ENCODE results near the gene WASL.

- no peak for TF ChIP-seq CTCF (IDR thresholded peaks at IDR 0.05)
- no peak for TF ChIP-seq POLR2A (IDR thresholded peaks at IDR 0.05)
Observed at GRCh38 chr7:123632808-123633207, 116.0 kb downstream of the WASL start.

Measured in breast epithelium (tissue), 3 donors.